Occipital lobe (tissue), 1 donor: ENCODE data around the gene PRDX6. TPM values are rescaled to one million over a fixed set of nuclear protein-coding genes. Genes with fewer than 3 reads are reported as not detected.

Experiments used
- total RNA-seq: library from RNA; depleted of rRNA; stranded (reverse); fragments of >200 nt; gene quantifications from one replicate; pipeline ENCODE4 v1.2.3, GENCODE V29; 2014

PRDX6 gene
- total RNA-seq, 1 donor from 2014 or later = 38.4 TPM

Other genes starting within 250 kb of the PRDX6 start
- 8.3 TPM for gene SLC9C2, start 125.7 kb downstream of the PRDX6 start, total RNA-seq
- not detected for gene TEX50, start 158.0 kb downstream of the PRDX6 start, total RNA-seq
- gene ANKRD45, start 192.5 kb downstream of the PRDX6 start, total RNA-seq = 26.2 TPM
- gene KLHL20, start 237.6 kb downstream of the PRDX6 start, total RNA-seq = 34.9 TPM